ENCODE measurements around the gene RASA3. TPM values are rescaled to one million over a fixed set of nuclear protein-coding genes. Genes with fewer than 3 reads are reported as not detected.

RASA3 gene
- total and polyA plus RNA-seq, 2 of the 8 experiments (the other 6 are each of a cell fraction or from before 2014, with no cell fraction given), result 7.5 to 21.9 TPM

DNA sequence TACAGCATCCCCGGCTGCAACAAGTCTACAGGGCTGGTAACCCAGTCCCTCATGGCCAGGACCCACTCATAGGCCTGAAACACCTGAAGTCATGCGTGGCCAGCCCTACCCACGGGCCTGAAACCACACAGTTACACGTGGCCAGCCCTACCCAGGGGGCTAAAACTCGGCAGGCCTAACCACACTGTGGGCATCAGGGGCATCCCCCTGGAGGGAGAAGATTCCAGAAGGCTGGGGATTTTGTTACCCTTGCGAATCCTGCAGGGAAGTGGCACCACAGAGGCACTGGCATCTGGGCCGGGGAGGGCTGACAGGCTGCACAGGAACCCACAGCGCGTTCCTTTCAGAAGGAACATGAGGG, 110.1 kb downstream of the RASA3 start:
- FAIRE-seq (no peak), DNase-seq (ENCODE audit: low read depth in 1 of 2, low spot score in 2 of 2) (no peak)
- Histone ChIP-seq H4K91ac (replicated peaks; ENCODE audit: insufficient read length, low read length) (no peak overlapping the region), H3K18ac (ENCODE audit: extremely low read depth, low read length) (no peak overlapping the region), H3K79me1 (ENCODE audit: low read depth, low read length) (no peaks in the 10 kb centered on the region), H3K4me1 (replicated peaks in 1 of 4; ENCODE audit: control insufficient read depth in 3 of 4, insufficient read depth in 4 of 4, low read length in 3 of 4) (no peaks in the 10 kb centered on the region; a peak in 1 of 7 replicates), H2BK12ac (ENCODE audit: low read depth, low read length) (no peak overlapping the region), H2BK5ac (ENCODE audit: low read depth, low read length) (no peak overlapping the region), H2AK5ac (ENCODE audit: low read depth, low read length) (no peak overlapping the region), H4K8ac (ENCODE audit: extremely low read depth, insufficient read depth, low read length) (no peak overlapping the region), H3K4me3 (ENCODE audit: extremely low read depth in 1 of 4, insufficient read depth in 2 of 4, low read depth in 3 of 4, low read length in 4 of 4) (no peak overlapping the region), H2BK15ac (ENCODE audit: low read length) (no peak overlapping the region), H4K5ac (ENCODE audit: insufficient read length, low read depth, low read length) (no peak overlapping the region), H2BK20ac (ENCODE audit: low read length) (no peak overlapping the region), H3K4me2 (ENCODE audit: insufficient read depth in 1 of 2, low read depth in 2 of 2, low read length in 2 of 2) (no peak overlapping the region), H2BK120ac (replicated peaks; ENCODE audit: low read depth, low read length) (no peak overlapping the region), H3K23me2 (ENCODE audit: low read depth, low read length) (no peaks in the 10 kb centered on the region), H3K23ac (ENCODE audit: insufficient read length) (no peak overlapping the region), H3K56ac (replicated peaks; ENCODE audit: insufficient read length, low read depth, low read length) (no peak overlapping the region), H3K27ac (ENCODE audit: low read depth, low read length) (no peak overlapping the region), H3K9ac (replicated peaks in 1 of 4; ENCODE audit: extremely low read depth in 1 of 4, low read depth in 3 of 4, low read length in 3 of 4) (no peak overlapping the region), H3K14ac (ENCODE audit: insufficient read length) (no peak overlapping the region), H3K9me3 (ENCODE audit: insufficient read depth in 2 of 2, low read depth in 1 of 2, low read length in 1 of 2) (no peaks in the 10 kb centered on the region), H3K36me3 (ENCODE audit: control insufficient read depth in 2 of 4, insufficient read depth in 4 of 4, low read length in 3 of 4) (no peaks in the 10 kb centered on the region), H3K79me2 (ENCODE audit: control insufficient read depth in 1 of 2, insufficient read depth in 2 of 2, low read length in 2 of 2) (no peaks in the 10 kb centered on the region), H4K20me1 (replicated peaks in 1 of 2; ENCODE audit: control insufficient read depth in 1 of 2, insufficient read depth in 2 of 2, low read length in 2 of 2) (peaks cover 0 to 5% of the 10 kb centered on the region in 2 experiments), H3K27me3 (replicated peaks in 1 of 4; ENCODE audit: control insufficient read depth in 3 of 4, extremely low read depth in 1 of 4, insufficient read depth in 3 of 4, low read length in 3 of 4) (no peaks in the 10 kb centered on the region), H3K4ac (replicated peaks; ENCODE audit: insufficient read length, low read depth, low read length) (no peak overlapping the region), H2AFZ (ENCODE audit: low read length) (no peak overlapping the region)
- CTCF ChIA-PET (ENCODE audit: partially characterized antibody), result interaction anchor here (1.1 to 2.3 kb wide), 2 partner anchors 8 to 89 kb away, joined by 3 to 10 read pairs; no protein-coding TSS in a partner anchor
- POLR2A ChIA-PET (ENCODE audit: partially characterized antibody), result no interaction called here
- WGBS, 2 experiments (ENCODE audit: extremely low coverage in 1 of 2, insufficient coverage in 1 of 2, insufficient read length in 1 of 2, insufficient replicate concordance in 2 of 2, low coverage in 1 of 2, low lambda C conversion rate in 2 of 2, missing lambda C conversion rate in 1 of 2), result 87% methylated on average over 9 of the region's 9 CpGs; no CpG with 5 or more reads in 1 of the 2 experiments
- TF ChIP-seq CTCF (IDR thresholded peaks at IDR 0.05; ENCODE audit: control extremely low read depth in 1 of 3, insufficient read depth in 1 of 3, low read depth in 1 of 3, low read length in 3 of 3) (no peak), CBX8 (IDR thresholded peaks at IDR 0.05; ENCODE audit: borderline replicate concordance, low read depth, low read length) (no peak), POLR2AphosphoS5 (IDR thresholded peaks at IDR 0.05; ENCODE audit: low read depth, low read length) (no peak), HDAC6 (IDR thresholded peaks at IDR 0.05; ENCODE audit: low read depth, low read length) (no peak), TAF7 (optimal IDR thresholded peaks at IDR 0.05; ENCODE audit: borderline replicate concordance, low read depth, low read length) (no peak), BRCA1 (IDR thresholded peaks at IDR 0.05; ENCODE audit: low read depth, low read length) (no peak), ZNF274 (IDR thresholded peaks at IDR 0.05; ENCODE audit: borderline replicate concordance, extremely low read depth, low read length) (no peak), POU5F1 (IDR thresholded peaks at IDR 0.05; ENCODE audit: low read depth, low read length) (no peak)
- TF ChIP-seq, protein P1, sequence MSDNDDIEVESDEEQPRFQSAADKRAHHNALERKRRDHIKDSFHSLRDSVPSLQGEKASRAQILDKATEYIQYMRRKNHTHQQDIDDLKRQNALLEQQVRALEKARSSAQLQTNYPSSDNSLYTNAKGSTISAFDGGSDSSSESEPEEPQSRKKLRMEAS (IDR thresholded peaks at IDR 0.05), result no peak
- TF ChIP-seq, protein P2, sequence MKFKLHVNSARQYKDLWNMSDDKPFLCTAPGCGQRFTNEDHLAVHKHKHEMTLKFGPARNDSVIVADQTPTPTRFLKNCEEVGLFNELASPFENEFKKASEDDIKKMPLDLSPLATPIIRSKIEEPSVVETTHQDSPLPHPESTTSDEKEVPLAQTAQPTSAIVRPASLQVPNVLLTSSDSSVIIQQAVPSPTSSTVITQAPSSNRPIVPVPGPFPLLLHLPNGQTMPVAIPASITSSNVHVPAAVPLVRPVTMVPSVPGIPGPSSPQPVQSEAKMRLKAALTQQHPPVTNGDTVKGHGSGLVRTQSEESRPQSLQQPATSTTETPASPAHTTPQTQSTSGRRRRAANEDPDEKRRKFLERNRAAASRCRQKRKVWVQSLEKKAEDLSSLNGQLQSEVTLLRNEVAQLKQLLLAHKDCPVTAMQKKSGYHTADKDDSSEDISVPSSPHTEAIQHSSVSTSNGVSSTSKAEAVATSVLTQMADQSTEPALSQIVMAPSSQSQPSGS (IDR thresholded peaks at IDR 0.05; ENCODE audit: low read length), result no peak
